Mesodermal cell (in vitro differentiated cells): ENCODE measurements around the gene GRID1.

Experiments used
- H3K27ac ChIP-seq: 2 replicates; pipeline ENCODE4 v1.7.0; 2013; ENCODE audit warnings: mild to moderate bottlenecking, low read depth, low read length, moderate library complexity; ENCODE audit not compliant: severe bottlenecking
- H3K36me3 ChIP-seq: 2 replicates; pipeline ENCODE4 v1.7.1; 2013; ENCODE audit warnings: mild to moderate bottlenecking, low read length, moderate library complexity; ENCODE audit not compliant: control insufficient read depth, insufficient read depth
- H3K4me1 ChIP-seq: one replicate; pipeline ENCODE4 v1.7.1; 2013; ENCODE audit warnings: mild to moderate bottlenecking, low read length; ENCODE audit not compliant: insufficient read depth, control insufficient read depth, poor library complexity, severe bottlenecking
- H3K4me3 ChIP-seq: 2 replicates; pipeline ENCODE4 v1.7.0; 2013; ENCODE audit warnings: low read length, control low read depth, mild to moderate bottlenecking; ENCODE audit not compliant: insufficient read depth, poor library complexity, severe bottlenecking; ENCODE audit errors: extremely low read depth
- H3K9me3 ChIP-seq: 2 replicates; pipeline ENCODE4 v1.7.1; 2013; ENCODE audit warnings: mild to moderate bottlenecking, low read length, moderate library complexity; ENCODE audit not compliant: control insufficient read depth
- WGBS, 2 experiments: methylation state at CpG; one replicate each; pipeline ENCODE4 v1.1.5; 2013; ENCODE audit warnings: missing lambda C conversion rate in 2 of 2; ENCODE audit not compliant: insufficient coverage in 2 of 2; 5-methylcytosine and 5-hydroxymethylcytosine counted together

GRID1 gene

DNA sequence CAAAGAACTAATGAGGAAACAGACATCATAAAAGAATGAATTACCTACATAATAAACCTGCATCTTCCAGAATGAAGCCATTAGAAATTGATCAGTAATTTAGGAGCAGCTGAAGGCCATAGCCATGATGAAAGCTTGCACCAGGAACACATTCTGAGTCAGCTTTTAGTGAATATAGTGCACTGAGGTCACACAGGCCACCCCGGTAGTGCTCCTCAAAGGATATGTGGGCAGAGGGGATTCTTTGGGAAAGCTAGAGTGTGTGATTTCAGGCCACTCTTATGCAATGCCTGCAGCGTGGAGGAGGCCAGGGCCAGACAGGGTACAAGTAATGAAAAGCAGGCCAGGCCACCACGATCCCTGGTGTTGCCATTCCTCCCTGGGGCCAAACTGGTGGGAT is 451.9 kb downstream of the GRID1 start:
- Histone ChIP-seq H3K27ac (no peak overlapping the region), H3K36me3 (no peaks in the 10 kb centered on the region), H3K4me3 (no peak overlapping the region), H3K9me3 (no peaks in the 10 kb centered on the region), H3K4me1 (peaks cover 9% of the 10 kb centered on the region)
- 88 to 100% methylated on average over 1 to 2 of the region's 3 CpGs for whole genome bisulfite sequencing, 2 experiments

DNA sequence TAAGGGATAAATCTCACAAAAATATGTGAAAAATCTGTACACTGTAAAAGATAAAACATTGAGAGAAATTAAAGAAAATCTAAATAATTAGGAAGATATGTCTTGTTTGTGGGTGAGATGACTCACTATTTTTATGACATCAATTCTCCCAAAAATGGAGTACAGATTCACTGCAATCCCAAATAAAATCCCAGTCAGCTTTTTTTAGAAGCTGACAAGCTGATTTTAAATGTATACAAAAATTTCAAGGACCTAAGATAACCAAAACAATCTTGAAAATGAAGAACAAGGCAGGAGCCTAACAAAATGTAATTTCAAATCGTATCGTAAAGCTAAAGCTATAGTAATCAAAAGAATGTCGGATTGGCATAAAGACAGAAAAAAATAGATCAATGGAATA is 458.1 kb downstream of the GRID1 start:
- Histone ChIP-seq H3K9me3 (no peaks in the 10 kb centered on the region), H3K27ac (no peak overlapping the region), H3K4me1 (no peaks in the 10 kb centered on the region), H3K36me3 (no peaks in the 10 kb centered on the region), H3K4me3 (no peak overlapping the region)
- WGBS, 2 experiments = 82 to 97% methylated on average over 2 to 3 of the region's 3 CpGs

DNA sequence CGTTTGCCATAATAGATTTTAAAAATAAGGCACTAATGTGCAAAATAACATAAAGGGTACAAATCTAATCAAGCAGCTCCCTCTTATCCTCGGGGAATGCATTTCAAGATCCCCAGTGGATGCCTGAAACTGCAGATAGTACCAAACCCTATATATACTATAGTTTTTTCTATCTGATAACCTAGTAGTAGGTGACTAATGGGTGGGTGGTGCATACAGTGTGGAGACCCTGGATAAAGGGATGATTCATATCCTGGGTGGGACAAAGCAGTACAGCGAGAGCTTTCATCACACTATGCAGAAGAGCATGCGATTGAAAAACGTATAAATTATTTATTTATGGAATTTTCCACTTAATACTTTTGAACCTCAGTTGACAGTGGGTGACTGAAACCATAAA is 464.5 kb downstream of the GRID1 start:
- WGBS, 2 experiments = no CpG with 5 or more reads among the region's 5 CpGs

DNA sequence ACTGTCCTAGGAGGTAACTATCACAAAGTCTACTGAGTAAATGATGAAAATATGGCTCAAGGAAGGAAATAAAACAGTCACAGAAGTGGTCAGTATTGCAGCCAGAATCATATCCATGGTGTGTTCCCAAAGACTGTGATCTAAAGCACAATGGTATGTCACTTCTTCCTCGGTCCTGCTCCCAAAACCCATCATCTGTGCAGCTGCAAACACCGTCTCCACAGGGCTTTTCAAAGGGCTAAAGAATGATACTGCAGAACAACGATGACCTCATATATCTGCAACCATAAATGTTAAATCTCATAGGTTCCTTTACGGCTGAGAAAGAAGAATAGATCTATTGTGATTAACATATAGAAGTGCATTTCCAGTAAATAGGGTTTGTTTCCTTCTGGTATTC is 465.0 kb downstream of the GRID1 start:
- Histone ChIP-seq H3K9me3 (no peaks in the 10 kb centered on the region), H3K4me3 (no peak overlapping the region), H3K36me3 (no peaks in the 10 kb centered on the region), H3K27ac (no peak overlapping the region), H3K4me1 (no peaks in the 10 kb centered on the region)
- 100% methylated on average over 2 of the region's 4 CpGs; no CpG with 5 or more reads in 1 of the 2 experiments for WGBS, 2 experiments

More for the DNA sequence above, 464.5 kb downstream of the GRID1 start:
- Histone ChIP-seq H3K27ac (no peak overlapping the region), H3K36me3 (no peaks in the 10 kb centered on the region), H3K4me1 (no peaks in the 10 kb centered on the region), H3K4me3 (no peak overlapping the region), H3K9me3 (no peaks in the 10 kb centered on the region)

DNA sequence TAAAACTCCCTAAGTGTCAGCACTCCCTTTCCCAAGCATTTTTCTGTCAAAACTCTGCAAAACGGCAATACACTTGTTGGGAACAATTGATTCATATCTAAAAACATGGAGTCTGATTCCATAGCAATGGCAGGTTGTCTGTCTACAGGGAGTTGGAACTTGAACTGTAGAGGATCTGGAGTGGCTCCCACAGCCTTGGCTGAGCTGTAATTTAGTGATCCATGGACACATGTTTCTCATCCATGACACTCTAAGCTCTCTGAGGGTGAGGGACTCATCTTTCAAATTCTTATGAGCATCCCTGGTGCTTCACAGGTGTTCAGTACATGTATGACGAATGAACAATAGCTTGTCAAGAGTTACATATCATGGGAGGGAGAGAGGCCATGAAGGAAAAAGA is 466.1 kb downstream of the GRID1 start:
- Histone ChIP-seq H3K4me1 (no peaks in the 10 kb centered on the region), H3K4me3 (no peak overlapping the region), H3K27ac (no peak overlapping the region), H3K9me3 (no peaks in the 10 kb centered on the region), H3K36me3 (no peaks in the 10 kb centered on the region)
- 83% methylated on average over 1 of the region's 2 CpGs; no CpG with 5 or more reads in 1 of the 2 experiments for WGBS, 2 experiments

DNA sequence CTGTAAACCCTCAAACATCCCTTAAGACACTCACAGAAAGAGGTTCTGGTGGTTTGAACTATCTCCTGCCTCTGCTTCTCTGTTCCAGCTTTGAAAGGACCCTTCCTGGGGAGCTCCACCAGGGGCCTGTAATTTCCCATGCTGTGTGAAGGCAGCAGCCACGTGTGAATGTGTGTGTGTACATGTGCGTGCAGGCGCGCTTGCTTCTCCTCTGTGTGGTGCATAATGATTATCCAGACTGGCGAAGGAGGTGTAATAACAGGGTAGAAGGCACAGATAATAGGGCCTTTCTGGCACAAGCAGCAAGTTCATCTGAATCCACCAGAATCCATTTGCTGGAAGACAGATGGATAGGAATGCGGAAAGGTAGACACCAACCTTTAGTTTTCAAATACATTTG is 466.5 kb downstream of the GRID1 start:
- H3K27ac ChIP-seq = no peak overlapping the region
- H3K4me1 ChIP-seq = no peaks in the 10 kb centered on the region
- no peaks in the 10 kb centered on the region for H3K36me3 ChIP-seq
- H3K4me3 ChIP-seq = no peak overlapping the region
- 93% methylated on average over 5 of the region's 6 CpGs; no CpG with 5 or more reads in 1 of the 2 experiments for WGBS, 2 experiments
- no peaks in the 10 kb centered on the region for H3K9me3 ChIP-seq

DNA sequence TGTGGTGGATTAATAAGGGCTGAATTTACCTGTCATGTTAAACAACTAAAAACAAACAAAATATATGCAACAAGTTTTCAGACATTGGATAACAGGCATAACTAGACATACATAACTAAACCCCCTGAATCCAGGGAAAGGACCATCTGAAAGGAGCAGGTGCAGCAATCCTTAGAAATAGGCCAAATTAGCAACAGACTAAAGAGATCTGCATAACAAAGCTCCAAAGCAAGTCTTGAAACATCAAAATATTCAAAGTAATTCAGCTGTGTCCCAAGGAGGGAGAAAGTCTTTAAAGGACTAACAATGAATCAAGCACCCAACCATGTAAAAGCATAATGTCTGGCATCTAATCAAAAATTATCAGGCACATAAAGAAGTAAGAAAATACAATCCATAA is 475.1 kb downstream of the GRID1 start:
- H3K4me3 ChIP-seq = no peak overlapping the region
- no peaks in the 10 kb centered on the region for H3K4me1 ChIP-seq
- H3K27ac ChIP-seq = no peak overlapping the region
- no peaks in the 10 kb centered on the region for H3K9me3 ChIP-seq
- H3K36me3 ChIP-seq = no peaks in the 10 kb centered on the region

DNA sequence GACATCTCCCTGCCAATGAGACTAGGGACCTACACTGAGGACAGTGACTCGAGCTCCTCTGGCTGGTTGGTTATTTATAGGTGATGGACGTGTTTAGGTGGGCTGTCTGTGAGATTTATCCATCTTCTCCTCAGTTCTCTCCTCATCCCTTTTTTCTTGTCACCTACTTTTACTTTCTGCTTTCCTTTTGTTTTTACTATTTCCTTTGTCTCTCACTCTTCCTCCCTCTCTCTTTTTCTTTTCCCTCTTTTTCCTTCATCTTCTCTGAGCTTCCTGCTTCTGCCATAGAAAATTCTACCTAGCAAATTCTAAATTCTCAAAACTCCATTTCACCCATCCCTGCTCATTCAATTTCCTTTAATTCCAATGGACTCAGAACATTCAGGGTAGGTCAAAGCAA is 478.0 kb downstream of the GRID1 start:
- WGBS, 2 experiments = no CpG with 5 or more reads among the region's 2 CpGs
- Histone ChIP-seq H3K4me1 (no peaks in the 10 kb centered on the region), H3K27ac (no peak overlapping the region), H3K36me3 (no peaks in the 10 kb centered on the region), H3K4me3 (no peak overlapping the region), H3K9me3 (no peaks in the 10 kb centered on the region)

DNA sequence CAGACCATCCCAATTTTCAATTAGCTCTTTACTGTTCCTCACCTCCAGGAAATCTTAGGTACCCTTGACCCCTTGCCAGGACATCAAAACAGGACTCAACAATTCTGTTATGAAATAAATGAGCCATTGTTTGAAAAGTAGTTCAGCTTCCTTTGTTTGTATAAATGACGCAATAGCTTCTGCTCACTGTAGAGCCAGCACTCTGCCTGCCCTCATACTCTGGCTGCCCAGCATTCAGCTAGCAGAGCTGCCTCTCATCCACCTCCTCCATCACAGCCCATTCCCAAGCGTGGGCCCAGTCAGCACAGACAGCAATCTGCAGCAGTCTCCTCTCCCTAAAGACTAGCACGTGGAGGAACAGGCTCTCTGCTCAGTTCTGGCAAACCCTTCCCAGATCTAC is 478.6 kb downstream of the GRID1 start:
- 76 to 84% methylated on average over 2 to 3 of the region's 3 CpGs for WGBS, 2 experiments
- no peaks in the 10 kb centered on the region for H3K4me1 ChIP-seq
- H3K36me3 ChIP-seq = no peaks in the 10 kb centered on the region
- H3K27ac ChIP-seq = no peak overlapping the region
- H3K9me3 ChIP-seq = no peaks in the 10 kb centered on the region
- H3K4me3 ChIP-seq = no peak overlapping the region

DNA sequence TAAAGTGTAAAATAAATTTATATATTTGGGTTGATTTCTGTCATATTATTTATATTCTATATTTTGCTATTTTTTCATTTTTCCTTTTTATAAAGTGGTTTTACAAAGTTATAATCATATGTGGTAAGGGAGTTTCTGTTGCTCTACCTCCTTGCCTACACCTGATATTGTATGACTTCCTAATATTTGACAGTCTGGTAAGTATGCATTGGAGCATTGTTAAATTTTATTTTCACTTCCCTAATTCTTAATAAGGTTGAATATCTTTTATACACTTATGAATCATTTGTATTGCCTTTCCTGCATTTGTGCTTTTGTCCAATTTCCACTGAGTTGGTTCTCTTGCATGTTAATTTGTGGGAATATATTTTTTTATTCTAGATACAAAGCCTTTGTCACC is 492.4 kb downstream of the GRID1 start:
- H3K4me3 ChIP-seq = no peak overlapping the region
- H3K9me3 ChIP-seq = peaks cover 6% of the 10 kb centered on the region
- H3K27ac ChIP-seq = no peak overlapping the region
- H3K4me1 ChIP-seq = no peaks in the 10 kb centered on the region
- no peaks in the 10 kb centered on the region for H3K36me3 ChIP-seq

DNA sequence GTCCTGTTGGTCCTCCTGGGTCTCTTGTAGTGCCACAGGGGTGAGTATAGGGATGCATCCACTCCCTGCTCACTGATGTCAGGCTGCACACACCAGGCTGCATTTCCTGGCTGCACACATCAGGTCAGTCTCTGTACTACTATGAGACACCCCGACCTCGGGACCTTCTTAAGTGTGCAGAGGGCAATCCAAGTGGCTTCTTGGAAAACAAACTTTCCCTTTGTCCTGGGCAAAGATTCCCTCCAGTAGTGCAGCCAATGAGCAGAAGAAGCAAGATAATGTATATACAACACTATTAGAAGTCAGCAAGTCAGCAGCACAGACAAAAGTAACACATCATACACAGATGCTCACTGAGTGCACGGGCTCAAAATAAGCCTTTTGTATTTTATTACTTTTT is 493.5 kb downstream of the GRID1 start:
- no peak overlapping the region for H3K27ac ChIP-seq
- no peak overlapping the region for H3K4me3 ChIP-seq
- H3K36me3 ChIP-seq = no peaks in the 10 kb centered on the region
- H3K9me3 ChIP-seq = peaks cover 6% of the 10 kb centered on the region
- H3K4me1 ChIP-seq = no peaks in the 10 kb centered on the region
- 95 to 100% methylated on average over 2 of the region's 3 CpGs for WGBS, 2 experiments
